ENCODE measurements around the gene NDNF.

NDNF gene

GRCh38 chr4:121072224-121073003 lies at the start of gene NDNF:
NDNF (minus strand) TSS chr4:121072535; CDS start chr4:121045837, 26,698 bp downstream.
- no peaks in the 10 kb centered on the region for H3K36me3 Mint-ChIP-seq
- peak within 1 kb of the TSS; percentile 74 for H3K4me3 Mint-ChIP-seq
- H3K27ac Mint-ChIP-seq = no peak within 1 kb of the TSS
- peaks cover 66% of the 10 kb centered on the region for H3K27me3 Mint-ChIP-seq
- ATAC-seq = peak; percentile 41
- peaks cover 27% of the 10 kb centered on the region for H3K4me1 Mint-ChIP-seq
- no peaks in the 10 kb centered on the region for H3K9me3 Mint-ChIP-seq

- no peaks in the 10 kb centered on the region for H3K4me1 Mint-ChIP-seq
- no peak for ATAC-seq
- no peak overlapping the region for H3K27ac Mint-ChIP-seq
- peaks cover 7% of the 10 kb centered on the region for H3K27me3 Mint-ChIP-seq
- H3K4me3 Mint-ChIP-seq = no peak overlapping the region
- H3K9me3 Mint-ChIP-seq = no peaks in the 10 kb centered on the region
- H3K36me3 Mint-ChIP-seq = no peaks in the 10 kb centered on the region
Observed at GRCh38 chr4:121119715-121120114, 47.4 kb upstream of the NDNF start.

DNA sequence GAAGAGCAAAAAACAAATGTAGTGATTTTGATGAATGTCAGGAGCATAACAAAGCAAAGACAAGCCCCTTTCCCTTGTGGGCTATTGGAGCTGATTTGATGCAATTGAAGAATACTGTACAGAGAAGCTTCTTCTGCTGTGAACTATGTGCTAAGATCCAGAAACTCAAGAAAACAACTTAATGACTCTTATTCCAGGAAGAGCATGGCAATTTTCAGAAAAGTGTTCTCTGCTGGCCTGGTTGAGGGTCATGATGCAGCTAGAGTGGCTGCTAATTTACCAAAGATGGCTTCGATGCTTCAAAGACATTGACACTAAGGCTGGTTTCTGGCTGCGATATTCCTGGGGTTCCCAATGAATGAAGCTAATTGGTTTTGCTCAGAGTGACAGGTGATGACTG lies 46.0 kb upstream of the NDNF start:
- H3K36me3 Mint-ChIP-seq = no peaks in the 10 kb centered on the region

GRCh38 chr4:121114756-121115155 lies 42.4 kb upstream of the NDNF start:
- Mint-ChIP-seq H3K27me3 (peaks cover 7% of the 10 kb centered on the region), H3K9me3 (no peaks in the 10 kb centered on the region), H3K27ac (no peak overlapping the region)

More for the DNA sequence above, 46.0 kb upstream of the NDNF start:
- H3K9me3 Mint-ChIP-seq = no peaks in the 10 kb centered on the region
- H3K27me3 Mint-ChIP-seq = peaks cover 7% of the 10 kb centered on the region
- H3K4me1 Mint-ChIP-seq = peaks cover 7% of the 10 kb centered on the region
- no peak for ATAC-seq
- no peak overlapping the region for H3K27ac Mint-ChIP-seq
- H3K4me3 Mint-ChIP-seq = no peak overlapping the region

GRCh38 chr4:121112530-121112929 lies 40.2 kb upstream of the NDNF start:
- peaks cover 6% of the 10 kb centered on the region for H3K27me3 Mint-ChIP-seq
- peaks cover 7% of the 10 kb centered on the region for H3K4me1 Mint-ChIP-seq
- no peaks in the 10 kb centered on the region for H3K36me3 Mint-ChIP-seq

More at GRCh38 chr4:121114756-121115155, 42.4 kb upstream of the NDNF start:
- Mint-ChIP-seq H3K4me3 (no peak overlapping the region), H3K36me3 (no peaks in the 10 kb centered on the region), H3K4me1 (peaks cover 7% of the 10 kb centered on the region)
- peak; percentile 50 for ATAC-seq

GRCh38 chr4:121108557-121108956 lies 36.2 kb upstream of the NDNF start:
- no peaks in the 10 kb centered on the region for H3K9me3 Mint-ChIP-seq
- no peak overlapping the region for H3K4me3 Mint-ChIP-seq
- no peaks in the 10 kb centered on the region for H3K4me1 Mint-ChIP-seq
- H3K27ac Mint-ChIP-seq = no peak overlapping the region
- no peaks in the 10 kb centered on the region for H3K36me3 Mint-ChIP-seq
- no peak for ATAC-seq
- peaks cover 20% of the 10 kb centered on the region for H3K27me3 Mint-ChIP-seq

More at GRCh38 chr4:121112530-121112929, 40.2 kb upstream of the NDNF start:
- no peak overlapping the region for H3K4me3 Mint-ChIP-seq
- no peaks in the 10 kb centered on the region for H3K9me3 Mint-ChIP-seq
- H3K27ac Mint-ChIP-seq = no peak overlapping the region
- no peak for ATAC-seq

DNA sequence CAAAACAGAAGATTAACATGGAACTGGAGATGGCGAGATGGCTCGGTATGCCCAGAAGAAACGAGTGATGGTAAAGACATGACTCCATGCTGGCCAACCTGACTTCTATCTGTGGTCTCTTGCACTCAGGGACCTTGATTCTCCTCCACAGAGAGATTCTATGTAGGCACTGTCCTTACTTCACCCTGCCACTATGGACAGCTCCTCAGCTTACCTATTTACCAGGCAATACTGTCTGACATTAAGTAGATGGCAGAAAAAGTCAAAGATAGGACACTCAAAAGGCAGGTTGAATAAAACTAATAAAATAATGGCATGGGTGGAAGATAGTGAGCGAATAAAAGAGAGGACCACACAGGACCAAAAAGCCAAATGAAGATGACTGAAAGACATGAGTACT lies 35.2 kb upstream of the NDNF start:
- Mint-ChIP-seq H3K4me3 (no peak overlapping the region), H3K27me3 (peaks cover 30% of the 10 kb centered on the region), H3K9me3 (no peaks in the 10 kb centered on the region)

DNA sequence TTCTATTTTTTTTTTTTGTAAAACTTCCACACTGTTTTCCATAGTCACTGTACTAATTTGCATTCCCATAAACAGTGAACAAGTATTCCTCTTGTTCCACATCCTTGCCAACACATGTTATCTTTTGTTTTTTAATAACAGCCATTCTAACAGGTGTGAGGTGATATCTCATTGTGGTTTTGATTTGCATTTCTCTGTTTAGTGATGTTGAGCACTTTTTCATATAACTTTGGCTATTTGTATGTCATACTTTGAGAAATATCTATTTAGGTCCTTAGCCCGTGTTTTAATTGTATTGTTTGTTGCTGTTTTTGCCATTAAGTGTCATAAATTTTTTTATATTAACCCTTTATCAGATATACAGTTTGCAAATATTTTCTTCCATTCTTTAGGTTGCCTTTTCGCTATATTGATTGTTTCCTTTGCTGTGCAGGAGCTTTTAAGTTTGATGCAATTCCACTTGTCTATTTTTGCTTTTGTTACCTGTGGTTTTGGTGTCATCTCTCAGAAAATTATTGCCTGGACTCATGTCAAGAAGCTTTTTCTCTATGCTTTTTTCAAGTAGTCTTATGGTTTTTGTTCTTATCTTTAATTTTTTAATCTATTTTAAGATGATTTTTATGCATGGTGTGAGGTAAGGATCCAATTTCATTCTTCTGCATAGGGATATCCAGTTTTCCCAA lies 27.9 kb upstream of the NDNF start:
- Mint-ChIP-seq H3K9me3 (no peaks in the 10 kb centered on the region), H3K4me1 (no peaks in the 10 kb centered on the region), H3K4me3 (no peak overlapping the region), H3K36me3 (no peaks in the 10 kb centered on the region), H3K27ac (no peak overlapping the region), H3K27me3 (peaks cover 14% of the 10 kb centered on the region)
- ATAC-seq = no peak

More for the DNA sequence above, 35.2 kb upstream of the NDNF start:
- no peak overlapping the region for H3K27ac Mint-ChIP-seq
- H3K4me1 Mint-ChIP-seq = no peaks in the 10 kb centered on the region
- no peaks in the 10 kb centered on the region for H3K36me3 Mint-ChIP-seq
- no peak for ATAC-seq

DNA sequence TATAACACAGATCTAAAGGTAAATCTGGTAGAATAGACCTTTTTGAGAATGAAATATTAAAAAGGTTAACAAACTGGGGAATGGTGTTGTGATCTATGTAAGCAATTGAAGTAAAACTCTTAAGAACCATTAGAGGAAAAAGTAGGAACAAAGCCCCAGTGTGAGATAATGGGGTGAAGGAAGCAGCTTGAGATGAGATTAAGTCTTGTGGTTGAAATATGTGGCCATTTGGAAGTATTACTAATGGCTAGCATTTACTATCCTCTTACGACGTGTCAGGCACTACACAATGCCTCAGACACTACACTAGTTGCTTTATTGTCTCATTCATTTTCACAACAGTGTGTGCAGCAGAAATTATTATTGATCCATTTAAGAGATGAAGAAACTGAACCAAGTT lies 25.9 kb upstream of the NDNF start:
- Mint-ChIP-seq H3K27me3 (peaks cover 10% of the 10 kb centered on the region), H3K27ac (no peak overlapping the region), H3K36me3 (no peaks in the 10 kb centered on the region), H3K4me1 (no peaks in the 10 kb centered on the region), H3K9me3 (no peaks in the 10 kb centered on the region), H3K4me3 (no peak overlapping the region)
- no peak for ATAC-seq

GRCh38 chr4:121096629-121097028 lies 24.3 kb upstream of the NDNF start:
- Mint-ChIP-seq H3K4me3 (no peak overlapping the region), H3K4me1 (no peaks in the 10 kb centered on the region), H3K27me3 (no peaks in the 10 kb centered on the region), H3K9me3 (no peaks in the 10 kb centered on the region), H3K36me3 (no peaks in the 10 kb centered on the region), H3K27ac (no peak overlapping the region)
- no peak for ATAC-seq

GRCh38 chr4:121096191-121096590 lies 23.9 kb upstream of the NDNF start:
- no peaks in the 10 kb centered on the region for H3K4me1 Mint-ChIP-seq
- no peaks in the 10 kb centered on the region for H3K36me3 Mint-ChIP-seq
- H3K27ac Mint-ChIP-seq = no peak overlapping the region
- H3K4me3 Mint-ChIP-seq = no peak overlapping the region
- H3K9me3 Mint-ChIP-seq = no peaks in the 10 kb centered on the region
- no peak for ATAC-seq
- no peaks in the 10 kb centered on the region for H3K27me3 Mint-ChIP-seq

DNA sequence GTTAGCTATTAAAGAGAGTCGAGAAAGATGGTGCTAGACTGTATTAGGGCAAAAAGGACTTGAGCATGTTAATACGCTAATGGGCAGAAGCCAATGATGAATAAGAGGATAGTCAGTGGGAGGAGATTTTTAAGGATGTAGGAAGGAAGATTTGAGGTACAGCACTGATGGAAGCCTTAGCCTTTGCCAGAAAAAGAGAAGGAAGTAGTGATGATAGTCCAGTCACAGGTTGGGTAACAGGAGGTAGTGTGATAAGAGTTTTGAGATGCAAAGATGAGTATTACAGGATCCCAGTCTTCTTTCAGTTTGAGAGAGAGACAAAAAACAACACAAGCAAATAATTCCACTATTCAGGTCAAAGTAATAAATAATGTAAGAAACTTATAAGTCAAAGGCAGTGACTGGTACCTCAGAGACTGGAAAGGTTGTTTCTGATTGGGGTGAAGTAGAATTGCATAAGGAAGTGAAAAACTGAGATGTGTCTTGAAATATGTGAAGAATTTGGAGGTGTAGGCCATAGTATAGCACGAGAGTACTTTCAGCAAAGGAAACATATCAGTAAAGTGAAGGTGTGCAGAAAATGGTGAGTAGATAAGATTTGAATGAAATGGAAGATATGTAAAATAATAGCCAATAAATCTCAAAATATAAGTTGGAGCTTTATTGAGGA lies 22.1 kb upstream of the NDNF start:
- H3K4me1 Mint-ChIP-seq = no peaks in the 10 kb centered on the region
- no peak for ATAC-seq
- no peaks in the 10 kb centered on the region for H3K9me3 Mint-ChIP-seq

GRCh38 chr4:121093261-121093660 lies 20.9 kb upstream of the NDNF start:
- no peak for ATAC-seq
- Mint-ChIP-seq H3K9me3 (no peaks in the 10 kb centered on the region), H3K27ac (no peak overlapping the region), H3K27me3 (no peaks in the 10 kb centered on the region), H3K4me1 (no peaks in the 10 kb centered on the region), H3K36me3 (no peaks in the 10 kb centered on the region), H3K4me3 (no peak overlapping the region)

More for the DNA sequence above, 22.1 kb upstream of the NDNF start:
- Mint-ChIP-seq H3K27ac (no peak overlapping the region), H3K36me3 (no peaks in the 10 kb centered on the region), H3K4me3 (no peak overlapping the region), H3K27me3 (no peaks in the 10 kb centered on the region)

DNA sequence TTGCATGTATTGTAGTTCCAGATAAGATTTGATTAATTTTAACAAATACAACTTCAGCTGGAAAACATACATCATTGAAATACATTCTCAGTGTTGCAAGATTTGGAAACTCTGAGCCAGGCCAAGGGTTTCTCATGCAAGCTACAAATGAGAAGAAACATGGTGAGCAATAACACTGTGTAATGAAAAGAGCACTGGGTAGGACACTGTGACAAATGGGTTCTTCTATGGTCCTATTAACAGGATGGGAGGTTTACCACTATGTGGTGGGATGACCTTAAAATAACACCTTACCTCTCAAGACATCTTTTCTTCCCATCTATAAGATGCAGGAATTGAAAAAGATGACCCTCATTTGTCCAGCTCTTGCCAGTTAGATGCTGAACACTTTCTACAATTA lies 19.6 kb upstream of the NDNF start:
- Mint-ChIP-seq H3K4me3 (no peak overlapping the region), H3K27ac (no peak overlapping the region), H3K9me3 (no peaks in the 10 kb centered on the region), H3K4me1 (no peaks in the 10 kb centered on the region), H3K27me3 (no peaks in the 10 kb centered on the region), H3K36me3 (no peaks in the 10 kb centered on the region)
- ATAC-seq = no peak

GRCh38 chr4:121088867-121089266 lies 16.5 kb upstream of the NDNF start:
- Mint-ChIP-seq H3K9me3 (no peaks in the 10 kb centered on the region), H3K4me1 (no peaks in the 10 kb centered on the region), H3K27ac (no peak overlapping the region), H3K4me3 (no peak overlapping the region), H3K36me3 (no peaks in the 10 kb centered on the region), H3K27me3 (no peaks in the 10 kb centered on the region)
- ATAC-seq = no peak

Measured in stimulated activated memory B cell treated with anti-CD40 and anti-IgM and Interleukin-4, amounts not matched to agents 10 μg/mL and 1 μg/mL and 100 μg/mL, for 72 hours (primary cell).